ENCODE measurements around the gene PLEKHA1.

GRCh38 chr10:122445904-122446303, 71.4 kb downstream of the PLEKHA1 start:
- TF ChIP-seq RAD21 (IDR thresholded peaks at IDR 0.05): no peak
- TF ChIP-seq CTCF (IDR thresholded peaks at IDR 0.05; ENCODE audit: low read depth, low read length, missing input control): no peak
- TF ChIP-seq RXRA (IDR thresholded peaks at IDR 0.05): no peak
- TF ChIP-seq REST (IDR thresholded peaks at IDR 0.05): no peak
- TF ChIP-seq EGR1 (IDR thresholded peaks at IDR 0.05; ENCODE audit: low read depth in 2 of 2): no peak
- TF ChIP-seq TAF1 (conservative IDR thresholded peaks at IDR 0.05): no peak
- TF ChIP-seq, protein P1, sequence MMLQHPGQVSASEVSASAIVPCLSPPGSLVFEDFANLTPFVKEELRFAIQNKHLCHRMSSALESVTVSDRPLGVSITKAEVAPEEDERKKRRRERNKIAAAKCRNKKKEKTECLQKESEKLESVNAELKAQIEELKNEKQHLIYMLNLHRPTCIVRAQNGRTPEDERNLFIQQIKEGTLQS (IDR thresholded peaks at IDR 0.05): no peak
- no peak for TF ChIP-seq YY1 (IDR thresholded peaks at IDR 0.05)
- TF ChIP-seq HNF4A (conservative IDR thresholded peaks at IDR 0.05): no peak
- no peak for TF ChIP-seq SP1 (IDR thresholded peaks at IDR 0.05)
- no peak for TF ChIP-seq GABPA (IDR thresholded peaks at IDR 0.05 in 1 of 2, conservative IDR thresholded peaks at IDR 0.05 in 1 of 2)
- no peak for TF ChIP-seq FOXA1 (IDR thresholded peaks at IDR 0.05)
- no peak for TF ChIP-seq MAX (IDR thresholded peaks at IDR 0.05)

Measured in liver (tissue), 3 donors.